Activated CD8-positive, alpha-beta T cell treated with anti-CD3 and anti-CD28 coated beads for 36 hours (primary cell): ENCODE data around the gene IL17RA. TPM values are rescaled to one million over a fixed set of nuclear protein-coding genes. Genes with fewer than 3 reads are reported as not detected.

ENCODE experiments used
- ATAC-seq: fragments of 200-7000 bp; cut with Tn5 transposase; one replicate; pipeline ENCODE4 v1.10.0; 2021; ENCODE audit warnings: mild to moderate bottlenecking, moderate library complexity
- CTCF ChIA-PET: fragments of 350-600 bp; sonication (Branson Sonifier 250); formaldehyde crosslinking; loops from one replicate; lab custom pipeline; 2021; ENCODE audit warnings: antibody characterized with exemption; lab: Charles Lee
- POLR2A ChIA-PET: fragments of 350-600 bp; sonication (Branson Sonifier 250); formaldehyde crosslinking; loops from one replicate; lab custom pipeline; 2021; ENCODE audit warnings: antibody characterized with exemption; lab: Charles Lee
- DNase-seq: peaks from one replicate; pipeline ENCODE4 v3.0.0-alpha.2; 2020
- H3K27ac Mint-ChIP-seq: one replicate; pipeline ENCODE4 v1.8.0; 2021; ENCODE audit warnings: mild to moderate bottlenecking, mixed read lengths
- H3K27me3 Mint-ChIP-seq: one replicate; pipeline ENCODE4 v1.8.0; 2021; ENCODE audit warnings: mixed read lengths
- H3K36me3 Mint-ChIP-seq: one replicate; pipeline ENCODE4 v1.8.0; 2021; ENCODE audit warnings: low read depth, mixed read lengths
- H3K4me1 Mint-ChIP-seq: one replicate; pipeline ENCODE4 v1.8.0; 2021; ENCODE audit warnings: low read depth, mixed read lengths
- H3K4me3 Mint-ChIP-seq: one replicate; pipeline ENCODE4 v1.8.0; 2021; ENCODE audit warnings: mild to moderate bottlenecking, moderate library complexity, mixed read lengths
- H3K9me3 Mint-ChIP-seq: one replicate; pipeline ENCODE4 v1.8.0; 2021; ENCODE audit warnings: mixed read lengths
- CTCF ChIP-seq: fragments of 200-600 bp; IDR thresholded peaks from one replicate; pipeline ENCODE4 v1.8.0; 2022; ENCODE audit warnings: antibody characterized with exemption, mild to moderate bottlenecking
- intact Hi-C: fragments of 100-400 bp; cut with micrococcal nuclease; formaldehyde crosslinking; loops from one replicate; pipeline ENCODE4 v1.10.0; 2022
- total RNA-seq, 2 experiments: library from RNA; stranded (reverse); gene quantifications; one replicate each; pipeline ENCODE4 v1.2.3, GENCODE V29; 2021

IL17RA gene
- total RNA-seq, 2 experiments from 2014 or later, result 14.0 to 14.2 TPM

- no peaks in the 10 kb centered on the region for H3K9me3 Mint-ChIP-seq
- ChIA-PET CTCF (interaction anchor here (0.9 to 2.8 kb wide), 5 partner anchors 9 to 64 kb away, joined by 3 to 18 read pairs (median 4); no protein-coding TSS in a partner anchor), POLR2A (interaction anchor here (0.7 to 2.6 kb wide), 9 partner anchors 8 to 111 kb away, joined by 3 to 10 read pairs (median 4); partner anchors contain the start of gene ADA2)
- intact Hi-C loops, result no loop called here
- ATAC-seq (no peak), DNase-seq (no peak)
- no peak overlapping the region for H3K4me3 Mint-ChIP-seq
- peak overlapping the region; percentile 81 for H3K27ac Mint-ChIP-seq
- H3K4me1 Mint-ChIP-seq, result peaks cover 34% of the 10 kb centered on the region
- H3K27me3 Mint-ChIP-seq, result no peaks in the 10 kb centered on the region
- TF ChIP-seq CTCF, result no peak
- H3K36me3 Mint-ChIP-seq, result peaks cover 27% of the 10 kb centered on the region
Measured at GRCh38 chr22:17107547-17107810, 22.7 kb downstream of the IL17RA start.

- H3K9me3 Mint-ChIP-seq, result no peaks in the 10 kb centered on the region
- H3K4me1 Mint-ChIP-seq, result peaks cover 32% of the 10 kb centered on the region
- peaks cover 22% of the 10 kb centered on the region for H3K36me3 Mint-ChIP-seq
- H3K4me3 Mint-ChIP-seq, result no peak overlapping the region
- ChIA-PET POLR2A (interaction anchor here (0.7 to 2.6 kb wide), 4 partner anchors 9 to 33 kb away, joined by 3 to 10 read pairs (median 6); no protein-coding TSS in a partner anchor), CTCF (interaction anchor here (2.5 to 2.8 kb wide), 2 partner anchors 8 to 63 kb away, joined by 8 to 18 read pairs; no protein-coding TSS in a partner anchor)
- no peak overlapping the region for H3K27ac Mint-ChIP-seq
- intact Hi-C loops, result no loop called here
- no peak for ATAC-seq
- TF ChIP-seq CTCF, result no peak
- DNase-seq, result no peak
- no peaks in the 10 kb centered on the region for H3K27me3 Mint-ChIP-seq
Measured at GRCh38 chr22:17108256-17109112, 23.7 kb downstream of the IL17RA start.

- H3K4me1 Mint-ChIP-seq, result peaks cover 32% of the 10 kb centered on the region
- ChIA-PET CTCF (no interaction called here), POLR2A (interaction anchor here (0.7 kb wide), 1 partner anchor 33 kb away, joined by 3 read pairs; no protein-coding TSS in a partner anchor)
- peaks cover 20% of the 10 kb centered on the region for H3K36me3 Mint-ChIP-seq
- no peaks in the 10 kb centered on the region for H3K9me3 Mint-ChIP-seq
- no peaks in the 10 kb centered on the region for H3K27me3 Mint-ChIP-seq
- no peak for TF ChIP-seq CTCF
- intact Hi-C loops, result no loop called here
- ATAC-seq (no peak), DNase-seq (no peak)
- no peak overlapping the region for H3K4me3 Mint-ChIP-seq
- no peak overlapping the region for H3K27ac Mint-ChIP-seq
Measured at GRCh38 chr22:17109113-17109865, 24.5 kb downstream of the IL17RA start.

GRCh38 chr22:17109976-17110375 lies 25.2 kb downstream of the IL17RA start:
- intact Hi-C loops, result no loop called here
- DNase-seq (no peak), ATAC-seq (no peak)
- CTCF ChIA-PET, result no interaction called here
- H3K27me3 Mint-ChIP-seq, result no peaks in the 10 kb centered on the region
- no peak overlapping the region for H3K27ac Mint-ChIP-seq
- no peak overlapping the region for H3K4me3 Mint-ChIP-seq
- no peak for TF ChIP-seq CTCF
- no peaks in the 10 kb centered on the region for H3K9me3 Mint-ChIP-seq
- H3K4me1 Mint-ChIP-seq, result peaks cover 32% of the 10 kb centered on the region
- POLR2A ChIA-PET, result interaction anchor here (1.5 kb wide), 1 partner anchor 14 kb away, joined by 5 read pairs; no protein-coding TSS in a partner anchor
- peaks cover 19% of the 10 kb centered on the region for H3K36me3 Mint-ChIP-seq
